ENCODE results near the gene DDA1.

DDA1 gene

GRCh38 chr19:17340871-17341357 is 31.6 kb downstream of the DDA1 start:
- Histone ChIP-seq H3K4me3 (ENCODE audit: low read depth, low read length) (no peak overlapping the region), H3K27me3 (replicated peaks) (no peaks in the 10 kb centered on the region), H3K27ac (no peak overlapping the region), H3K36me3 (replicated peaks) (no peaks in the 10 kb centered on the region)
- DNase-seq: no peak
- TF ChIP-seq CTCF (IDR thresholded peaks at IDR 0.05; ENCODE audit: low read depth, low read length, missing control alignments): no peak
- in situ Hi-C loops (cut with HindIII; ENCODE audit: low pct_ligation_motif_present, low sequenced_read_pairs): no loop called here

GRCh38 chr19:17341386-17341785 is 32.0 kb downstream of the DDA1 start:
- no peak for TF ChIP-seq CTCF (IDR thresholded peaks at IDR 0.05; ENCODE audit: low read depth, low read length, missing control alignments)
- H3K27me3 ChIP-seq (replicated peaks): no peaks in the 10 kb centered on the region
- no peak for DNase-seq
- H3K4me3 ChIP-seq (ENCODE audit: low read depth, low read length): no peak overlapping the region
- H3K36me3 ChIP-seq (replicated peaks): no peaks in the 10 kb centered on the region
- in situ Hi-C loops (cut with HindIII; ENCODE audit: low pct_ligation_motif_present, low sequenced_read_pairs): no loop called here
- no peak overlapping the region for H3K27ac ChIP-seq

GRCh38 chr19:17341845-17342244 is 32.5 kb downstream of the DDA1 start:
- in situ Hi-C loops (cut with HindIII; ENCODE audit: low pct_ligation_motif_present, low sequenced_read_pairs): no loop called here
- no peaks in the 10 kb centered on the region for H3K27me3 ChIP-seq (replicated peaks)
- no peak for TF ChIP-seq CTCF (IDR thresholded peaks at IDR 0.05; ENCODE audit: low read depth, low read length, missing control alignments)
- no peak overlapping the region for H3K27ac ChIP-seq
- H3K4me3 ChIP-seq (ENCODE audit: low read depth, low read length): no peak overlapping the region
- DNase-seq: no peak
- no peaks in the 10 kb centered on the region for H3K36me3 ChIP-seq (replicated peaks)

GRCh38 chr19:17346109-17346671 is 36.8 kb downstream of the DDA1 start:
- no peaks in the 10 kb centered on the region for H3K36me3 ChIP-seq (replicated peaks)
- no peak overlapping the region for H3K27ac ChIP-seq
- DNase-seq: peak; percentile 64
- in situ Hi-C loops (cut with HindIII; ENCODE audit: low pct_ligation_motif_present, low sequenced_read_pairs): no loop called here
- no peak overlapping the region for H3K4me3 ChIP-seq (ENCODE audit: low read depth, low read length)
- no peaks in the 10 kb centered on the region for H3K27me3 ChIP-seq (replicated peaks)
- peak; percentile 95 for TF ChIP-seq CTCF (IDR thresholded peaks at IDR 0.05; ENCODE audit: low read depth, low read length, missing control alignments)

GRCh38 chr19:17347361-17347760 is 38.0 kb downstream of the DDA1 start:
- no peak overlapping the region for H3K4me3 ChIP-seq (ENCODE audit: low read depth, low read length)
- no peak overlapping the region for H3K27ac ChIP-seq
- DNase-seq: no peak
- no peaks in the 10 kb centered on the region for H3K27me3 ChIP-seq (replicated peaks)
- no peaks in the 10 kb centered on the region for H3K36me3 ChIP-seq (replicated peaks)
- in situ Hi-C loops (cut with HindIII; ENCODE audit: low pct_ligation_motif_present, low sequenced_read_pairs): no loop called here
- TF ChIP-seq CTCF (IDR thresholded peaks at IDR 0.05; ENCODE audit: low read depth, low read length, missing control alignments): no peak

GRCh38 chr19:17347877-17348276 is 38.5 kb downstream of the DDA1 start:
- in situ Hi-C loops (cut with HindIII; ENCODE audit: low pct_ligation_motif_present, low sequenced_read_pairs): no loop called here
- Histone ChIP-seq H3K4me3 (ENCODE audit: low read depth, low read length) (no peak overlapping the region), H3K27ac (no peak overlapping the region), H3K27me3 (replicated peaks) (no peaks in the 10 kb centered on the region), H3K36me3 (replicated peaks) (no peaks in the 10 kb centered on the region)
- TF ChIP-seq CTCF (IDR thresholded peaks at IDR 0.05; ENCODE audit: low read depth, low read length, missing control alignments): no peak
- DNase-seq: no peak
